ENCODE results near the gene UBQLN4.
A peak's percentile ranks its signal among the peaks of the same experiment; 100 is the strongest.

Gene UBQLN4

GRCh38 chr1:156101880-156102279, 48.3 kb upstream of the UBQLN4 start:
- H3K4me3 ChIP-seq (ENCODE audit: low read depth, low read length), result no peak overlapping the region
- ChIA-PET CTCF (interaction anchor here (0.6 to 22.5 kb wide), 3 partner anchors 11 to 65 kb away, joined by 4 to 1029 read pairs (median 4); partner anchors contain the start of gene LMNA), POLR2A (interaction anchor here (10.1 kb wide), 1 partner anchor 12 kb away, joined by 63 read pairs; the partner anchor contains the start of gene LMNA)
- no peaks in the 10 kb centered on the region for H3K9me3 ChIP-seq (ENCODE audit: control insufficient read depth, insufficient read depth, low read depth, low read length)
- peaks cover 12% of the 10 kb centered on the region for H3K4me1 ChIP-seq (ENCODE audit: control insufficient read depth, insufficient read depth, low read length)
- H3K27ac ChIP-seq (ENCODE audit: extremely low read depth, low read depth, low read length), result no peak overlapping the region
- no peak for TF ChIP-seq ZNF2 (tag by site-specific recombination; IDR thresholded peaks at IDR 0.05)
- TF ChIP-seq GLI4 (tag by site-specific recombination; IDR thresholded peaks at IDR 0.05), result no peak
- no peak for TF ChIP-seq ZNF366 (tag by site-specific recombination; conservative IDR thresholded peaks at IDR 0.05)
- peak; percentile 53; the same call in 1 of the 2 replicates for TF ChIP-seq IKZF3 (tag by site-specific recombination; IDR thresholded peaks at IDR 0.05)
- no peak for TF ChIP-seq ZNF585B (tag by site-specific recombination; IDR thresholded peaks at IDR 0.05)
- TF ChIP-seq ZNF404 (tag by site-specific recombination; IDR thresholded peaks at IDR 0.05), result no peak
- no peak for TF ChIP-seq ZFP41 (tag by site-specific recombination; IDR thresholded peaks at IDR 0.05; ENCODE audit: borderline replicate concordance)
- H3K36me3 ChIP-seq (ENCODE audit: control insufficient read depth in 2 of 2, insufficient read depth in 1 of 2, low read length in 2 of 2), result no peaks in the 10 kb centered on the region

- H3K4me3 ChIP-seq (ENCODE audit: low read depth, low read length), result no peak overlapping the region
- TF ChIP-seq ZBTB48 (tag by site-specific recombination; IDR thresholded peaks at IDR 0.05) (no peak), ZNF610 (tag by site-specific recombination; IDR thresholded peaks at IDR 0.05; ENCODE audit: borderline replicate concordance) (no peak), ZNF785 (tag by site-specific recombination; IDR thresholded peaks at IDR 0.05) (no peak), ZNF600 (tag by site-specific recombination; IDR thresholded peaks at IDR 0.05) (peak; percentile 32; the same call in 1 of the 2 replicates), ZNF155 (tag by site-specific recombination; IDR thresholded peaks at IDR 0.05) (no peak), ZNF513 (tag by site-specific recombination; IDR thresholded peaks at IDR 0.05) (no peak), ZNF184 (tag by site-specific recombination; IDR thresholded peaks at IDR 0.05) (no peak), ZIC2 (tag by site-specific recombination; IDR thresholded peaks at IDR 0.05) (peak; percentile 32; the same call in 1 of the 2 replicates), ZNF704 (tag by site-specific recombination; IDR thresholded peaks at IDR 0.05) (no peak), TCF7L2 (IDR thresholded peaks at IDR 0.05; ENCODE audit: borderline replicate concordance, low read depth, low read length) (no peak), ZNF133 (tag by site-specific recombination; IDR thresholded peaks at IDR 0.05) (no peak), ZSCAN16 (tag by site-specific recombination; IDR thresholded peaks at IDR 0.05) (peak; percentile 96), ZBTB10 (tag by site-specific recombination; IDR thresholded peaks at IDR 0.05) (no peak), GLIS1 (tag by site-specific recombination; IDR thresholded peaks at IDR 0.05) (peak; percentile 60), OSR2 (tag by site-specific recombination; IDR thresholded peaks at IDR 0.05) (no peak), ZNF23 (tag by site-specific recombination; IDR thresholded peaks at IDR 0.05; ENCODE audit: borderline replicate concordance) (no peak), ZNF354C (tag by site-specific recombination; IDR thresholded peaks at IDR 0.05; ENCODE audit: borderline replicate concordance, low read depth) (no peak), MYNN (tag by site-specific recombination; IDR thresholded peaks at IDR 0.05; ENCODE audit: borderline replicate concordance) (no peak), EGR2 (tag by site-specific recombination; IDR thresholded peaks at IDR 0.05; ENCODE audit: low read depth) (peak; percentile 38; the same call in 1 of the 2 replicates), ZBTB8A (tag by site-specific recombination; IDR thresholded peaks at IDR 0.05) (no peak), ZNF404 (tag by site-specific recombination; IDR thresholded peaks at IDR 0.05) (no peak), HOXA7 (CRISPR knock-in tag; IDR thresholded peaks at IDR 0.05; ENCODE audit: borderline replicate concordance) (no peak), ZNF433 (tag by site-specific recombination; IDR thresholded peaks at IDR 0.05; ENCODE audit: low read depth) (no peak)
Measured at GRCh38 chr1:156100205-156100995, 46.8 kb upstream of the UBQLN4 start.

More at GRCh38 chr1:156100205-156100995, 46.8 kb upstream of the UBQLN4 start:
- Histone ChIP-seq H3K4me1 (ENCODE audit: control insufficient read depth, insufficient read depth, low read length) (peaks cover 4% of the 10 kb centered on the region), H3K27ac (ENCODE audit: extremely low read depth, low read depth, low read length) (no peak overlapping the region), H3K9me3 (ENCODE audit: control insufficient read depth, insufficient read depth, low read depth, low read length) (no peaks in the 10 kb centered on the region), H3K36me3 (ENCODE audit: control insufficient read depth in 2 of 2, insufficient read depth in 1 of 2, low read length in 2 of 2) (no peaks in the 10 kb centered on the region)
- CTCF ChIA-PET, result interaction anchor here (0.6 to 22.5 kb wide), 6 partner anchors 9 to 930 kb away, joined by 3 to 1029 read pairs (median 6); partner anchors contain the start of gene LMNA
- POLR2A ChIA-PET, result interaction anchor here (0.6 to 10.1 kb wide), 4 partner anchors 14 to 124 kb away, joined by 3 to 63 read pairs (median 4); partner anchors contain the start of gene LMNA
